MCF 10A (cell line): ENCODE data around the gene DMGDH. TPM values are rescaled to one million over a fixed set of nuclear protein-coding genes. Genes with fewer than 3 reads are reported as not detected.

Experiments used
- BruUV-seq: library from RNA; stranded (reverse); fragments of 400-500 nt; replicated peaks from 2 replicates; lab custom pipeline; 2021; lab: Mats Ljungman, UMichigan
- CTCF ChIA-PET: fragments of 300-600 bp; sonication (Branson Sonifier 250); formaldehyde crosslinking; extraction: SDS; loops from one replicate; lab custom pipeline; 2021; ENCODE audit warnings: antibody characterized with exemption, inconsistent platforms; lab: Yijun Ruan, JAX
- POLR2A ChIA-PET: fragments of 300-600, 350-650 bp; sonication (Branson Sonifier 250); formaldehyde crosslinking; extraction: SDS; loops from one replicate; lab custom pipeline; 2020; ENCODE audit warnings: antibody characterized with exemption, inconsistent platforms; lab: Yijun Ruan, JAX
- DNase-seq: peaks from one replicate; pipeline ENCODE4 v3.0.0-alpha.2; 2018; ENCODE audit not compliant: unreplicated experiment
- H3K27ac Mint-ChIP-seq: one replicate; pipeline ENCODE4 v1.8.0; 2022; ENCODE audit warnings: mild to moderate bottlenecking, low read depth, mixed read lengths; ENCODE audit not compliant: unreplicated experiment
- H3K27me3 Mint-ChIP-seq: one replicate; pipeline ENCODE4 v1.8.0; 2022; ENCODE audit warnings: mixed read lengths; ENCODE audit not compliant: insufficient read depth, unreplicated experiment
- H3K36me3 Mint-ChIP-seq: one replicate; pipeline ENCODE4 v1.8.0; 2022; ENCODE audit warnings: mild to moderate bottlenecking, moderate library complexity, mixed read lengths; ENCODE audit not compliant: insufficient read depth, unreplicated experiment
- H3K4me1 Mint-ChIP-seq: one replicate; pipeline ENCODE4 v1.8.0; 2022; ENCODE audit warnings: mixed read lengths; ENCODE audit not compliant: insufficient read depth, unreplicated experiment
- H3K4me3 Mint-ChIP-seq: one replicate; pipeline ENCODE4 v1.8.0; 2022; ENCODE audit warnings: mild to moderate bottlenecking, moderate library complexity, mixed read lengths; ENCODE audit not compliant: unreplicated experiment
- H3K9me3 Mint-ChIP-seq: one replicate; pipeline ENCODE4 v1.8.0; 2022; ENCODE audit warnings: mixed read lengths; ENCODE audit not compliant: unreplicated experiment
- intact Hi-C: fragments of 100-400 bp; cut with micrococcal nuclease; formaldehyde crosslinking; loops from 2 replicates; pipeline ENCODE4 v1.14.1; 2022
- total RNA-seq: library from RNA; stranded (reverse); gene quantifications from 2 replicates; pipeline ENCODE4 v1.2.3, GENCODE V29; 2022
- TF ChIP-seq, protein P1 (sequence below): fragments of 200-600 bp; IDR thresholded peaks from one replicate; pipeline ENCODE4 v1.8.0; 2022; ENCODE audit warnings: antibody characterized with exemption, mild to moderate bottlenecking; ENCODE audit not compliant: unreplicated experiment

The DMGDH gene
- total RNA-seq, 1 experiment from 2014 or later = 9.2 TPM

DNA sequence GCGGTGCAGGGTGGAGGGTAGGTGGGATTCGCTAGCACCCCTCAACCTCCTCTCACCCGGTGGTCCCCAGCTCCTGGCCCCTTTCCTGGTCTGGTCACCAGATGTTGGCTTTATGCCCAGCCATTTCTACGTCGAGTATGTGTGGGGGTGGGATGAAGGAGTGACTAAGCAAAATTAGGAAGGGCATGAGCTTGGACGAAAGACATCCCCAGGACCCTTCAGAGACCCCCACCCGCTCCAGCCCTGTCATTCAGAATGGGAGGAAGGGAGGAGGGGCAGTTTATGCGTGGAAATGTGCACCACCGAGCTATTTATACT is 835 bp upstream of the DMGDH start:
- intact Hi-C loops = no loop called here

DNA sequence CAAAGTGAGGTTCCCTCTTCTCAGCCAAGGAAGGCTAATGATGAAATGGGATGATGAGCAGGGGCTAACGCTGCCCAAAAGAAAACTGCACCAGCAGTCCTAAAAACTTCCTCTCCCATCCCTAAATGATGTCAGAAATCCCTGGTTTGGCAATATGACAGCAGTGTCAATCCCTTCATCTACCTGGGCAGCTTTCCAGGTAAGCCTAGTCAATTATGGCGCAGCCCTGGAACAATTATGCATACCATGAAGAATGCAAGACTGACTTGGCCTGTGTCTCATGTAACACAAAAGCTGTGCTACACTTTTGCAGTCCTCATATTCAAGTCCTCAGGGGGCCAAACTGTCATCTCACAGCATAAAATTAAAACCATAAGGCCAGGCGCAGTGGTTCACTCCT is 7.0 kb downstream of the DMGDH start:
- ChIA-PET POLR2A (no interaction called here), CTCF (interaction anchor here (0.5 to 0.6 kb wide), 2 partner anchors 23 to 138 kb away, joined by 3 to 4 read pairs; no protein-coding TSS in a partner anchor)
- Mint-ChIP-seq H3K4me3 (no peak overlapping the region), H3K4me1 (no peaks in the 10 kb centered on the region), H3K27ac (no peak overlapping the region), H3K9me3 (no peaks in the 10 kb centered on the region), H3K36me3 (no peaks in the 10 kb centered on the region), H3K27me3 (no peaks in the 10 kb centered on the region)
- TF ChIP-seq, protein P1, sequence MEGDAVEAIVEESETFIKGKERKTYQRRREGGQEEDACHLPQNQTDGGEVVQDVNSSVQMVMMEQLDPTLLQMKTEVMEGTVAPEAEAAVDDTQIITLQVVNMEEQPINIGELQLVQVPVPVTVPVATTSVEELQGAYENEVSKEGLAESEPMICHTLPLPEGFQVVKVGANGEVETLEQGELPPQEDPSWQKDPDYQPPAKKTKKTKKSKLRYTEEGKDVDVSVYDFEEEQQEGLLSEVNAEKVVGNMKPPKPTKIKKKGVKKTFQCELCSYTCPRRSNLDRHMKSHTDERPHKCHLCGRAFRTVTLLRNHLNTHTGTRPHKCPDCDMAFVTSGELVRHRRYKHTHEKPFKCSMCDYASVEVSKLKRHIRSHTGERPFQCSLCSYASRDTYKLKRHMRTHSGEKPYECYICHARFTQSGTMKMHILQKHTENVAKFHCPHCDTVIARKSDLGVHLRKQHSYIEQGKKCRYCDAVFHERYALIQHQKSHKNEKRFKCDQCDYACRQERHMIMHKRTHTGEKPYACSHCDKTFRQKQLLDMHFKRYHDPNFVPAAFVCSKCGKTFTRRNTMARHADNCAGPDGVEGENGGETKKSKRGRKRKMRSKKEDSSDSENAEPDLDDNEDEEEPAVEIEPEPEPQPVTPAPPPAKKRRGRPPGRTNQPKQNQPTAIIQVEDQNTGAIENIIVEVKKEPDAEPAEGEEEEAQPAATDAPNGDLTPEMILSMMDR = no peak
- no TSS peak for BruUV-seq
- peak; percentile 68 for DNase-seq
- intact Hi-C loops = no loop called here

More for the DNA sequence above, 835 bp upstream of the DMGDH start:
- CTCF ChIA-PET = interaction anchor here (1.1 to 2.6 kb wide), 2 partner anchors 45 to 63 kb away, joined by 3 to 9 read pairs; no protein-coding TSS in a partner anchor
- H3K9me3 Mint-ChIP-seq = peaks cover 4% of the 10 kb centered on the region
- H3K4me1 Mint-ChIP-seq = peaks cover 9% of the 10 kb centered on the region
- H3K4me3 Mint-ChIP-seq = no peak overlapping the region
- DNase-seq = no peak
- BruUV-seq = no TSS peak
- no peak overlapping the region for H3K27ac Mint-ChIP-seq
- no peaks in the 10 kb centered on the region for H3K36me3 Mint-ChIP-seq
- TF ChIP-seq, protein P1 = no peak
- H3K27me3 Mint-ChIP-seq = no peaks in the 10 kb centered on the region
- POLR2A ChIA-PET = interaction anchor here (0.5 kb wide), 1 partner anchor 30 kb away, joined by 3 read pairs; no protein-coding TSS in a partner anchor

DNA sequence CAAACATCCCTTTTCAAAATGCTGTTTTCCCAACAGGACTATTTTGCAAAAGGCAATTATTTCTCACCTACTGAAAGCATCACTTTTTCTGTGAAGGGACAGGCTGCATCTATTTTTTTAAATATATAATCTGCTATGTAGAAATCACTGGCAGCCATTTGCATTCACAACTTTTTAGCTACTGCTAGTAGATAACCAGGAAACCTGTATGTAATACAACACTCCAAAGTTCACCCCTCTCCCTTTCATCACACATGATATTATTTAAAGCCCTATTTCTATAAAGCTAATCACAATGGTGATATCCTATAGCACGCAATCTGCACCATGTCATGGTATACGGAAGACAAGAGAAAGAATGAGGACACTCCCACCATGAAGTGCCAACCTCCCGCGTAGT is 9.8 kb downstream of the DMGDH start:
- no peak for DNase-seq
- intact Hi-C loops = no loop called here
- TF ChIP-seq, protein P1 = no peak
- H3K36me3 Mint-ChIP-seq = no peaks in the 10 kb centered on the region
- no TSS peak for BruUV-seq
- no peaks in the 10 kb centered on the region for H3K9me3 Mint-ChIP-seq
- H3K4me1 Mint-ChIP-seq = no peaks in the 10 kb centered on the region
- no peak overlapping the region for H3K27ac Mint-ChIP-seq
- no peak overlapping the region for H3K4me3 Mint-ChIP-seq
- no peaks in the 10 kb centered on the region for H3K27me3 Mint-ChIP-seq
- ChIA-PET CTCF (interaction anchor here (0.6 to 1.4 kb wide), 4 partner anchors 35 to 159 kb away, joined by 3 to 9 read pairs (median 4); no protein-coding TSS in a partner anchor), POLR2A (interaction anchor here (1.7 kb wide), 1 partner anchor 11 kb away, joined by 4 read pairs; no protein-coding TSS in a partner anchor)

DNA sequence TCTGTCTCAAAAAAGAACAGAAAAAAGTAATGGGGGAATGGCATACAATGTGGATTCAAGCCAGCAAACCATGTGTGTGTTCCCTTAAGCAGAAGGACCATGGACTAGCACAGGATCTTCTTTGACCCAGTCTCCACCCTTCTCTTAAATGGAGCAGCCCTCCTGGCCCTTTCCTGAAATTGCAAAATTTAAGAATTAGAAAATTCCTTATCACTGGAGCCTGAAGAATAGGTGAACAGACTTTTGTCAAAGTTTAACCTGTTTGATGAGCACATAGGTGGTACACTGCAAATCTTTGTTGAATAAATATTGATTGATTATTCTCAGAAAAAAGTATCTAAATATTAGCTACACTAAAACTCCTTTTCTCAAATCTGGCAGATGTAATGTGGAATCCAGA is 12.6 kb downstream of the DMGDH start:
- Mint-ChIP-seq H3K9me3 (no peaks in the 10 kb centered on the region), H3K4me1 (no peaks in the 10 kb centered on the region), H3K27me3 (no peaks in the 10 kb centered on the region), H3K4me3 (no peak overlapping the region), H3K27ac (no peak overlapping the region), H3K36me3 (no peaks in the 10 kb centered on the region)
- POLR2A ChIA-PET = interaction anchor here (0.7 kb wide), 1 partner anchor 76 kb away, joined by 3 read pairs; no protein-coding TSS in a partner anchor
- CTCF ChIA-PET = interaction anchor here (0.6 to 1.4 kb wide), 4 partner anchors 9 to 35 kb away, joined by 3 to 5 read pairs (median 3); no protein-coding TSS in a partner anchor
- intact Hi-C loops = no loop called here
- TF ChIP-seq, protein P1 = no peak
- no TSS peak for BruUV-seq
- no peak for DNase-seq
